Amniotic epithelial cell (primary cell): ENCODE data around the gene REEP3.

Source experiments
- DNase-seq: peaks from one replicate; pipeline ENCODE4 v3.0.0-alpha.2; 2010; ENCODE audit warnings: low read depth

The REEP3 gene

GRCh38 chr10:63588436-63589167 lies 67.4 kb downstream of the REEP3 start:
- DNase-seq: peak; percentile 61

- DNase-seq: no peak
Measured at GRCh38 chr10:63591600-63592379, 70.6 kb downstream of the REEP3 start.

- peak; percentile 52 for DNase-seq
Measured at GRCh38 chr10:63593576-63593975, 72.4 kb downstream of the REEP3 start.

GRCh38 chr10:63595072-63595471 lies 73.9 kb downstream of the REEP3 start:
- no peak for DNase-seq

- DNase-seq: no peak
Measured at GRCh38 chr10:63596924-63597323, 75.7 kb downstream of the REEP3 start.

GRCh38 chr10:63600540-63600939 lies 79.3 kb downstream of the REEP3 start:
- DNase-seq: no peak

GRCh38 chr10:63603709-63604445 lies 82.7 kb downstream of the REEP3 start:
- peak; percentile 55 for DNase-seq

- peak; percentile 7 for DNase-seq
Measured at GRCh38 chr10:63605197-63605967, 84.2 kb downstream of the REEP3 start.

GRCh38 chr10:63608511-63608910 lies 87.3 kb downstream of the REEP3 start:
- DNase-seq: no peak

GRCh38 chr10:63611078-63611477 lies 89.9 kb downstream of the REEP3 start:
- peak; percentile 30 for DNase-seq

GRCh38 chr10:63614371-63614891 lies 93.2 kb downstream of the REEP3 start:
- peak; percentile 52 for DNase-seq

- no peak for DNase-seq
Measured at GRCh38 chr10:63618552-63618951, 97.4 kb downstream of the REEP3 start.

GRCh38 chr10:63619426-63619825 lies 98.2 kb downstream of the REEP3 start:
- DNase-seq: no peak

GRCh38 chr10:63622097-63622496 lies 100.9 kb downstream of the REEP3 start:
- DNase-seq: no peak

- DNase-seq: no peak
Measured at GRCh38 chr10:63624701-63625100, 103.5 kb downstream of the REEP3 start.

- DNase-seq: no peak
Measured at GRCh38 chr10:63627396-63627795, 106.2 kb downstream of the REEP3 start.

GRCh38 chr10:63627881-63628296 lies 106.7 kb downstream of the REEP3 start:
- DNase-seq: no peak

- peak; percentile 35 for DNase-seq
Measured at GRCh38 chr10:63628526-63629362, 107.5 kb downstream of the REEP3 start.

GRCh38 chr10:63629363-63630084 lies 108.3 kb downstream of the REEP3 start:
- peak; percentile 99 for DNase-seq
